Articular chondrocyte of knee joint (primary cell): ENCODE measurements around the gene ZBTB39. TPM values are rescaled to one million over a fixed set of nuclear protein-coding genes. Genes with fewer than 3 reads are reported as not detected.

Experiments used
- total RNA-seq: library from RNA; depleted of rRNA; stranded (reverse); fragments of >200 nt; gene quantifications from 2 replicates; pipeline ENCODE4 v1.2.3, GENCODE V29; 2012

Gene ZBTB39, protein sequence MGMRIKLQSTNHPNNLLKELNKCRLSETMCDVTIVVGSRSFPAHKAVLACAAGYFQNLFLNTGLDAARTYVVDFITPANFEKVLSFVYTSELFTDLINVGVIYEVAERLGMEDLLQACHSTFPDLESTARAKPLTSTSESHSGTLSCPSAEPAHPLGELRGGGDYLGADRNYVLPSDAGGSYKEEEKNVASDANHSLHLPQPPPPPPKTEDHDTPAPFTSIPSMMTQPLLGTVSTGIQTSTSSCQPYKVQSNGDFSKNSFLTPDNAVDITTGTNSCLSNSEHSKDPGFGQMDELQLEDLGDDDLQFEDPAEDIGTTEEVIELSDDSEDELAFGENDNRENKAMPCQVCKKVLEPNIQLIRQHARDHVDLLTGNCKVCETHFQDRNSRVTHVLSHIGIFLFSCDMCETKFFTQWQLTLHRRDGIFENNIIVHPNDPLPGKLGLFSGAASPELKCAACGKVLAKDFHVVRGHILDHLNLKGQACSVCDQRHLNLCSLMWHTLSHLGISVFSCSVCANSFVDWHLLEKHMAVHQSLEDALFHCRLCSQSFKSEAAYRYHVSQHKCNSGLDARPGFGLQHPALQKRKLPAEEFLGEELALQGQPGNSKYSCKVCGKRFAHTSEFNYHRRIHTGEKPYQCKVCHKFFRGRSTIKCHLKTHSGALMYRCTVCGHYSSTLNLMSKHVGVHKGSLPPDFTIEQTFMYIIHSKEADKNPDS
- 5.1 and 5.2 TPM in 2 replicates for total RNA-seq

DNA sequence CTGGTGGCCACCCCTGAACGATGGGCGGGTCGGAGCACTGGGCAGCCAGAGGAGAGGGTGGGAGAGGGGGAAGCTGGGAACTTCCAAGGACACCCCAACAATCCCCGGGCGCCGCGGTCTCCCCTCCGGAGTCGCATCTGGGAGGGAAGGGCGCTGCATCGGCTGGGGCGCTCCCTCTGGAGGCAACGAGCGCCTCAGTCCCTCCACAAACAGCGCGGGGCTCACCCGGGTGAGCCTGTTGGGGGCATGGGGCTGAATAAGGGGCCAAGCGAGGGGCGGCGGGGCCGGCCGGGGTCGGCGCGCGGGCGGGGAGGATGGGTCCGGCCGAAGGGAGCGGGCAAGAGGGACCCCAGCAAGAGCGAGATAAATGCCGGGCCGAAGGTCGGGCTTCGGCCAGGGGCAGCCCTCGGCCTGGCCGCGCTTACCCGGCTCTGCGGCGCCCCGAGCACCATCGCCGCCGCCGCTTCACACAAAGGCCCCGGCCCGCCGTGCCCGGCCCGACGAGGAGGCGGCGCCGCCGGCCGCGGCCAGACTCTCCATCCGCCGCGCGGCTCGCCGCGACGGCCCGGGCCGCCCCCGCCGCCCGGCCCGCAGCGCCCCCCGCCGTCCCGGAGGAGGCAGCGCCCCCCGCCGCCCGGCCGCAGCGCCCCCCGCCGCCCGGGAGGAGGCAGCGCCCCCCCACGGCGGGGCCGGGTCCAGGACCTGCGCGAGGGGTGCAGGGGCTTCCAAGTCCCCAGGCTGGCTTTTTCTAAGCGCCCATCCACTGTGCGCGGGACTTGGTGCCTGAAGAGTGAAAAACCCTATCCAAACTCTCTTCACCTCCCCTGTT is at the start of gene ZBTB39:
Gene ZBTB39 (minus strand): TSS at position 567 of the 829 bp plus-strand sequence. CDS start 1,629 bp downstream, outside the sequence.

DNA sequence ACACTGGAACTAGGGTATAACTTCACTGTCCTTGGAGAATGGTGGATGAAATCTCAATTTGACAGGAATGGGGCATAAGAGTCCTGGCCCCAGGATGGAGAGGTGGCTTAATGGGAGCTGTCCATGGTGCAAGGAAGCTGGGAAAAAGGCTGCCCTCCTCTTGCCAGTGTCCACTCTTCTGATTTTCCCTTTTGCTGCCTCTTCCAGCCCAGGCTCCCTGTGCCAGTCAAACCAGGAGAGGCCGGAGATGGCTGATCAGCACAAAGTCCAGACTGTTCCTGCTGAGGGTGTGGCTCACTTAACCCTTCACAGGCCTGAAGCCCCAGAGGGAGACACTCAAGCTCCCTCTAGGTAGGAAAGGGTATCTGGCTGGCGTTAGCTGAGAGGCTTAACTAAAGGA is 43.5 kb upstream of the ZBTB39 start, which contains the start of gene MYO1A:
Gene MYO1A (minus strand): TSS at position 240 of the 400 bp plus-strand sequence. CDS start 1,806 bp downstream, outside the sequence.

DNA sequence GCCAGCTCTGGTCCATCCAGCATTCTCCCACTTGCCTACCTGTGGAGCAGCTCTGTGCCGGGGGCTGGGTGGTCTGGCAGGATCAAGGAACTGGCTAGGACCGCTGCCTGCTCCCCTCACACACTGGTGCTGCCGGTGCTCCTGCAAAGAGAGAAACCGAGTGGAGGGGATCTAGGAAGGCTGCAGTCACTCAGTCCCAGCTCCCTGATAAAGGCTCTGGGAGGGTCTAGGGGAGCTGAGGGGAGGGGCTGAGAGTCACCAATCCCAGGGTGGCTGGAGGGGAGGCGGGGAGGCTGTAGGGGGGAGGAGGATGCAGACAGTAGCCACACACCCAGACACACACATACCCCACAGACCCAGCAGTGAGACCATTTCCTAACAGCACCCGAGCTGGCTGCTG is 10.0 kb upstream of the ZBTB39 start, which contains the start of gene TAC3:
Gene TAC3 (minus strand): TSS at position 182 of the 400 bp plus-strand sequence. CDS start 732 bp downstream, outside the sequence.

DNA sequence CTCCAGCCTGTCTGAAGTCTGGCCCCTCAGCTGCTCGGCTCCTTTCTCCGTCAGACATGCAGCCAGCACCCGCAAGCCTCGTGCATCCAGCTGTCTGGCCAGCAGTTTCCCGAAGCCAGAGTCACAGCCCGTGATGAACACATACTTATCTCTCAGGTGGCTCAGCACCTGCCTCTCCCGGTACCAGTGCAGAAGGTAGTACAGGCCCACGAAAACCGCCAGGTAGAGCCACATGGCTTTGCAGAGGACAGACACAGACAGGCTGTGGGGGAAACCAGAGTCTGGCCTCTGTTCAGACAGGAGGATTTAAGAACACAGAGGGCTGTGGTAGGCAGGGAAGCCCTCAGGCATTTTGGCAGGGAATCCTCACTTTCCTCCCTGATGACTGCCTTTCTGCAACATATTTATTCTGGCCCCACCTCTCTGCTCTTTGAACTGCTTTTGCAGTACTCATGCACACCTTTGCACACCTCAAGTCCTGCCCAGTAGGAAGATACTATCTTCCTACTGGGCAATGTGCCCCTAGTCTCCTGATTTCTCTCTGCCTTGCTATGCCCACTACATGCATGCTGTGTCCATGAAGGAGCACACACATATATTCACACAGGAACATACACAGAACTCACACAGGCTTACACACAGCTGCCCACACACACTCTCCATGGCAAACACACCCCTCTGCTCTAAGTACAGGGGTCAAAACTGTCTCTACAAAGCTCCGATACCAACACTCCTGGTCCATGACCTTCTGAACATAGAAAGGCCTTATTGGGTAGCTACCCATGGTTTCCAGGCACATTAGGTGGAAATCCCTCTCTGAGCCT is 48.9 kb downstream of the ZBTB39 start, which contains the start of gene RDH16:
Gene RDH16 (minus strand): TSS at position 380 of the 824 bp plus-strand sequence. CDS start 146 bp downstream, at position 234.

Other genes with a start within 250 kb of the ZBTB39 start
- gene HSD17B6, start 243.2 kb downstream of the ZBTB39 start, total RNA-seq, result 1.2 TPM in 2 replicates
- gene SDR9C7, start 72.1 kb downstream of the ZBTB39 start, total RNA-seq, result not detected in 2 replicates
- 0.11 and 0.13 TPM in 2 replicates for gene RDH16, start 48.9 kb downstream of the ZBTB39 start, total RNA-seq
- not detected in 2 replicates for gene TAC3, start 10.0 kb upstream of the ZBTB39 start, total RNA-seq
- gene MYO1A, start 43.6 kb upstream of the ZBTB39 start, total RNA-seq, result 0.32 TPM in 1 of 2 replicates, not detected in the other
- gene NEMP1, start 72.2 kb upstream of the ZBTB39 start, total RNA-seq, result 8.5 and 15.5 TPM in 2 replicates
- 37.0 and 46.5 TPM in 2 replicates for gene NAB2, start 82.6 kb upstream of the ZBTB39 start, total RNA-seq
- 133 and 158 TPM in 2 replicates for gene STAT6, start 104.8 kb upstream of the ZBTB39 start, total RNA-seq
- gene LRP1, start 121.9 kb upstream of the ZBTB39 start, total RNA-seq, result 495 and 578 TPM in 2 replicates
- not detected in 2 replicates for gene LRP1-AS, start 141.1 kb upstream of the ZBTB39 start, total RNA-seq
- 4.3 and 5.2 TPM in 2 replicates for gene NXPH4, start 210.2 kb upstream of the ZBTB39 start, total RNA-seq
- gene SHMT2, start 223.2 kb upstream of the ZBTB39 start, total RNA-seq, result 251 and 302 TPM in 2 replicates
- 0.54 and 0.65 TPM in 2 replicates for gene STAC3, start 244.6 kb upstream of the ZBTB39 start, total RNA-seq